HG03571 (cell line): ENCODE data around the gene FBXW12.
"Not testable (repeated sequence)": the region's sequence is repeated elsewhere in the genome, so short reads cannot be mapped to it uniquely, and the experiment has no call there.

Experiments
- ATAC-seq: cut with Tn5 transposase; IDR thresholded peaks from one replicate; pipeline ENCODE4 v1.9.1; 2021; ENCODE audit not compliant: unreplicated experiment

The FBXW12 gene

DNA sequence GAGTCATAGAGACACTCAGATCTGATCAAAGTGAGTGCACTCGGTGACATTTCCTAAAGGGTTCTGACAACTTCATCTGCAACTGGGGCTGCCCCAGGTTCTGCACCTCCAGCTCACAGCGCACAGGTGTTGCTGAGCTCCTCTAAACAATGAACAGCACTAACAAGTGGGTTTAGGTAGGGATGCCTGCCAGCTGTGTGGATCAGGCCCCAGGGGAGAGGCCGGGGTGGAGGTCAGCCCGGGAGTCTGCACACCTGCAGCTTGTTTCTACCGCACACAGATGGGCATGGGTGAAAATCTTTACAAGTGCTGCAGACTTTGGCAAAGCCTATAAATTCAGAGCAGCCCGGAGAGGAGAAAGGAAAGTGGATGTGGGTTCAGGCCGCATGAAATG is 355 bp downstream of the FBXW12 start:
- no peak for ATAC-seq

DNA sequence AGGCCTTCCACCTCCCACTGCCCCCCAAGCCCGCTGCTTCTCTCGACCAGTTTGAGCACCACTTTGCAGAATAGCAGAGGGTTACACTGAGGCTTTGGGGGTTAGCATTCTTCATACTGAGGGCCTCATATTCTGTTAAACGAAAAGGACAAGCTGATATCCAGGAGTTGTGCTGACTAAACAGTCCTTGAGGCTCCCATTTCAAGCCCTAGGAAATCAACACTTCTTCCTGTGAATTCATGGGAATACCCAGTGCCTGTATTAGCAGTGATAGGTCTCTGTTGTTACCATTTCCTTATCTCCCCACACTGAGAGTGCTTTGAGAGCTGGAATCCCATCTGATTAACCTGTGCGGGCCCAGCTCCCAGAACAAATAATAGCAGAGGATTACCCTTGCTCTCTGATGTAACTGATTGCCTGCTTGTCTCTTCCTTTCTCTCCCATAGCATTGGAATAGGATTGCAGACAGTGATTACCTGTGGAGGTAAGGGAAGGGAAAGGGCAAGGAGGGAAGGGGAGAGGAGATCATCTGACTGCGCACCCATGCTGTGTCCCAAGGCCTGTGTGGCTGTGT is 930 bp downstream of the FBXW12 start:
- ATAC-seq = no peak

DNA sequence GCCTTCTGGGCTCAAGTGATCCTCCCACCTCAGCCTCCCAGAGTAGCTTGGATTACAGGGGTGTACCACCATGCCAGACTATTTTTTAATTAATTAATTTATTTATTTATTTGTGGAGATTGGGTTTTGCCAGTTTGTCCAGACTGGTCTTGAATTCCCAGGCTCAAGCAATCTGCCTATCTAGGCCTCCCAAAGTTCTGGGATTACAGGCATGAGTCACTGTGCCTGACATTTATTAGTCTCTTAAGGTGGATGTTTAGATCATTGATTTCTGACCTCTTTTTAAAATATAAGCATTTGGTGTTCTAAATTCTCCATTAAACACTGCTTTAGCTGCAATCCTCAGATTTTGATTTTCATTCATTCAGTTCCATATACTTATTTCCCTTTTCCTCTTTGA is 15.6 kb downstream of the FBXW12 start:
- ATAC-seq = no peak

DNA sequence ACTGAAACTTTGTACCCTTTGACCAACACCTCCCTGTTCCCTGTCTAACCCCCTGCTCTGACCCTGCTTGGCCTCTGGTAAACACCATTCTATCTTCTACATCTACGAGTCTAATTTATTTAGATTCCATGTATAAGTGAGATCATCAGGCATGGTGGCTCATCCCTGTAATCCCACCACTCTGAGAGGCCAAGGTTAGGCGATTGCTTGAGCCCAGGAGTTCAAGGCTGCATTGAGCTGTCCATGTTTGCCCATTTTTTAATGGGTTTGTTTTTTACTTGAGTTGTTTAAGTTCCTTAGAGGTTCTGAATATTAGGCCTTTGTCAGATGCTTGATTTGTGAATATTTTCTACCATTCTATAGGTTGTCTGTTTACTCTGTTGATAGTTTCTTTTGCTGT is 16.9 kb downstream of the FBXW12 start:
- no peak for ATAC-seq

DNA sequence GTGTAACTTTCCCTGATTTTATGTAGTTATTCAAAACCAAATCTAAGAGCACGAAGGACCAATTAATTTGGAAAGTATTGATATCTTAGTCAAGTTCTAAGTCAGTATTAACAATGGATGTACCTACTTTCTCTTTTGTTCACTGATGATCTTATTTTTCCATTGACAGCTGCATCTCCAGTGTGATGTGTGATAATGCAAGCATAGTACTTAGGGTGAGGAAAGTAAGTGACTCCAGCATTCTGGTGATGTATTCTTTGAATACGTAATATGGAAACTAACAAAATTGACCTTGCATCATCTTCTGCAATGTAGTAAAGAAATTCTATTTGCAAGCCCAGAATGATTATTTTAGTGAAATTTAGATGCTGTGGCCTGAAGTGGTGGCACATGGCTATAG is 22.4 kb downstream of the FBXW12 start:
- no peak for ATAC-seq

DNA sequence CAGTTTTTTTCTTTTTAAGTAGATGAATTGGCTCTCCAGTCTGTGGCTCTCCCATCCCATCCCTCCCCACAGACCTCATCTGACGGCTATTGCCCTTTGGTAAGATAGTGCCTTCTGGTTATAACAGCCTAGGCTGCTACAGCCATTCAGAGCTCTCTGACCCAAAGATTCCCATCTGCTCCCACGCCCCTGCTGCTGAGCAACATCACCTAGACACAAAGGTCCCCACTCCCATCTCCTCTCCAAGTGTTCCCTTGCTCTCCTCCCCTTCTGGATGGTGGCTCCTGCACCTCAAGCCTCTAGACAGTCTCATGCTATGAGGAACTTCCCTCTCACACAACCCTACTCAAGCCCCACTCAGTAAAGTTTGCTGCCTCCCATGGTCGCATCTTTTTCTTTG is 23.7 kb downstream of the FBXW12 start:
- ATAC-seq = no peak

DNA sequence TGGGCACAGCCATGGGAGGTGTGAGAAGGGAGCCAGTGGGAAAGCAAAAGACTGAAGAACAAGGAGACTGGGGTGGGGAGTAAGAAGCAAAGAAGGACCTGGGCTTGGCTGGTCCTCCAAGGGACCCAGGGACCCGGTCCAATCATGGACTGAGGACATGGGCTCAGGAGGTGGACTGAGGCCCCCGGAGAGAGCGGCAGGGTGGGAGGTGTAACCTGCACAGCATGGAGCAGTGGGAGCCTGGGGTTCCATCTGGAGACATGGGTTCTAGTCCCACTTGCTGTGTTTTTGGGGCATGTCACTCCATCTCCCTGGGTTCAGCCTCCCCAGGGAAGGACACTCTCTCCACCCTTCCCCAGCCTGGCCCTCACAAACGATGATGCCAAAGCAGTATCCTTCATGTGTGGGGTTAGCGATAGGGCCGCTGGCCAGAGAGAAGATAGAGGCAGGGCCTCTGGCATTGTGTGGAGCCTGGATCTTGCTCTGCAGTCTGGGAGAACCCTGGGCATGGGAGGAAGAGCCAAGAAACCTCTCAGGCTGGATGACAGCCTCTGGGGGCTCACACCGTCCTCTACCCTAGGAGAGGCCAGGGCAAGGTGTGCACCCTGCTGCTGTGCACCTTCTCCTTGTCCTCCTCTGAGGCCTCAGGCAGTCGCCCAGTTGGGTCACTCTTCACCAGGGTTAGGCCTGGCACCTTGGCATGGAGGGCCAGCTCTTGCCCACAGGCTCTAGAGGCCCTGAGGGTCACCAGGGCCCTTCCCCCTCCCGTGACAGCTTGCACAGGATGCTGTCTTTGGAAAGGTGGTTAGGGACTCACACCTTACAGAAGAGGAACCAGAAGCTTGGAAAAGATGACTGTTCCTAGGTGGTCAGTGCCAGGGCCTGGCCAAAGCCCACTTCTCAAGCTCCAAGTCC is 26.0 kb downstream of the FBXW12 start:
- no peak for ATAC-seq

DNA sequence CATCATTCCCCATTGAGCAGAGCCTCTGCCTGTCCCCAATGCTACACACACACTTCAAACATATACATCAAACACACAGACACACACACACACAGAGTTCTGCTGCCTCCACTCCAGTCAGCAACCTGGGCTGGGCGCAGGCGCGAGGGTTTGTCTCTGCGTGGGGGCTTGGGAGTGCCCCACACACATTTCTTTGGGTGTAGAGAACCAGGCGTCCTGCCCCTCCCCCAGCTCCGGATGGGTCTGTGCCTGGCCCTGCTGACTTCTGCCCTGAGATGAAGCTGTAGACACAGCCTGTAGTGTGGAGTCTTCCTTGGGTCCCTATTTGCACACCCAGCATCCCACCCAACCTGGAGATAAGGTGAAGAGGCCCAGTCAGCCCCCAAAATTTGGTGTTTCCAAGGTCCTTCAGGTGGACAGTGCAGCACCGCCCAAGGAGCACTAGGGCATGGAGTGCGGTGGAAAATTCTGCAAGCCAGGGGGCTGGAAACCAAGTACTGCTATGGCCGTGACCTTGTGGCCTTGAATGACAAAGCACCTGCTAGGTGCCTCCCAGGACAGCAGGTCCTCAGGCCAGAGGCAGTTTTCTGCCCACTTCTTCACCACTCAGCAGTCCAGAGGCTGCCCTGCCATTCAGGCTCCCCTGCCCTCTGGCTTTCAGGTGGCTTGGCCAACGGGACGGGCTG is 26.8 kb downstream of the FBXW12 start:
- no peak for ATAC-seq

DNA sequence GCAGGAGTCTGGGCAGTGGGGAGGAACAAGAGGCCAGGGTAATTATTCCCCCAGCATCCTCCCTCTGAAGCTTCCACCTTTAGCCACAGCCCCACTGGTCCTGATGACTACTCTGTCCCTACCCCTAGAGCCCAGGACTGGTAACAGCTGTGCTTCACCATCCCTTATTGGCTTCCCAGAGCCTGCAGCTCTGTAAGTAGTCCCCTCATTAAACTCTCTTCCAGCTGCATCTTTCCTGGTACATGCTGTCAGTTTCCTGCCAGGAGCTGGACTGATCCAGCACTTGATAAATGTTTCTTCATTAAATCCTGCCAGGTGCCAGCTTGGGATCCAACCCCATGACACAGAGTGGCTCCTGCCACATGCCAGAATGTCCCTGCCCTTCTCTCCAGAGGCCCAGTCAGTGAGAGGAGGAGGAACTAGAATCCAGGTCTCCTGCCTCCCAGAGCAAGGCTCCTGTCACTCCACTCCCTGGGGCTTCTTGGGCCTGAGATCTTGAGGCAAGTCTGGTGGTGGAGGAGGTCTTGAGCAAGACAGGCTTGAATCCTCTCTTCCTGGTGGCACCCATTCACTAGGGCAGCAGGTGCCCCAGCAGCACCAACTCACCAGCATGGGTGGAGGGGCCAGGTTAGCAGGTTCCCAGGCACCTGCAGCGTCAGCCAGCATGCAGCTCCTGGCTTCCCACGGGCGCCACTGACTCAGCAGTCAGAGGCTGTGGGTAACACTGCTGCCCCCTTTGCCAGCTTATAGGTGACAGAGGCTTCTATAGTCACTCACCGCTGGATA is 27.6 kb downstream of the FBXW12 start:
- ATAC-seq = no peak

DNA sequence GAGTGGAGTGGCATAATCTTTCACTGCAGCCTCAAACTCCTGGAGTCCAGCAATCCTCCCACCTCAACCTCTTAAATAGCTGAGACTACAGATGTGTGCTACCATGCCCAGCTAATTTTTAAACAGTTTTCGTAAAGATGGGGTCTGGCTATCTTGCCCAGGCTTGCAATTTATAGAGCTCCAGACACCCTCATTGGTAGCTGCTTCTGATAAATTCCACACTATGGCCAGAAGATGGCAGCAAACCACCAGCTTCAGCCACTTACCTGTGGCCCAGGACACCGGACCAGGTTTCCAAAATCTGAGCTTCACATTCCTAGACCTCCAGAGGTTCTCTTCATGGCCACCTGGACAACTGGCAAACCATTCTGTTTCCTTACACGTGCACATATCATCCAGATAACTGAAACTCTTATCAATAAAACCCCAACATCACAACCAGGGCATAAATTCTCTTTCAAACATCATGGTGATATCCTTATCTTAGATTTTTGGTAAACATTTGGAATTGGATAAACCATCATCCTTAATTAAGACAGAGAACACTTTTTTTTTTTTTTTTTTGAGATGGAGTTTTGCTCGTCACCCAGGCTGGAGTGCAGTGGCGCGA is 28.9 kb downstream of the FBXW12 start:
- ATAC-seq = no peak

DNA sequence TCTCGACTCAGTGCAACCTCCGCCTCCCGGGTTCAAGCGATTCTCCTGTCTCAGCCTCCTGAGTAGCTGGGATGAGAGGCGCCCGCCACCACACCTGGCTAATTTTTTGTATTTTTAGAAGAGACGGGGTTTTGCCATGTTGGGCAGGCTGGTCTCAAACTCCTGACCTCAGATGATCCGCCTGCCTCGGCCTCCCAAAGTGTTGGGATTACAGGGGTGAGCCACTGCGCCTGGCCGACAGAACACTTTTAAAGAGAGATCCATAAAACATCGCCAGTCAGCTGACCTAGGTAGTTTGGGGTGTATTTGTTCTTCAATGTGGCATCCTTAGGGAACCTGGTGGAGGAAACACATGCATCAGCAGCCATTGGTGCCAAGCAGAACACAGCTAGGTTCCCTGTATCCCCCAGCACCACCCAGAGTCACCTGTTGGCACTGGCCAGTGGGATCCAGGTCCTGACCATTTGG is 29.4 kb downstream of the FBXW12 start:
- ATAC-seq = not testable (repeated sequence)

DNA sequence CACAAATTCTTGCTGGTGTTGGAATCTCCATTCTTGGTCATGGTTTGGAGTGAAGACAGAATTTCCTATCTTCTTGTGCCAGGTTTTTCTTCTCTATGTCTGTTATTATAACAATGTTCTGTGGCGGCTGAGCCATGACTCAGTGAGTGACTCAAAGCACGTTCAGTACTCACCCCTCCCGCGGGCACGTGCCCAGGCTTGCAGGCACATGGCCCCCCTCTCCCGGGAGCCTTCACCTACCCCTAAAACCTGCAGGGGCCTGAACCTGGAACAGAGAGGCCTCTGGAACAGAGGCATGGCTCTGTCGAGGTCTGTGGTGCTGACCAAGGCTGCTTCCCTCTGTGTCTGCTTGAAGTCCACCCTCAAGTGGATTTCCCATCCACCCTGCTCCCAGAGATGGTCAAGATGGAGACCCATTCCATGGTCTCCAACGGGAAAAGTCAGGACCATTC is 30.3 kb downstream of the FBXW12 start:
- no peak for ATAC-seq

DNA sequence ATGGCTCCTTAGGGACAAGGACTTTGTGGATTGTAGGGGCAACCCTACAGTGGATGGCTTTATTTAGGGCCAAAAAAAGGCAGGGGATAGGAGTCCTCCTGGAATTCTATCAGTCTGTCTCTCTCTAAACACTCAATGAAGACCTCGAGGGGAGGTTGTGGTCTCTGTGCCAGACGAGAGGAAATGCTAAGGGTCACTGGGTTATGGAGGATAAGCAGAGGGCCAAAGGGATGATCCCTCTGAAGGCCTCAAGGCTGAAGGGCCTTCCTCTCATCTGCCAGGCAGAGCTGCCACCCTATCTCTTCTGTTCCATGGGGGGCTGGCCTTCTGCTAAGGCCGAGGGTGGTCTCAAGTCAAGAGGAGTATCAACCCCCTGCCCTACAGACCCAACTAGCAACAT is 30.9 kb downstream of the FBXW12 start:
- no peak for ATAC-seq

DNA sequence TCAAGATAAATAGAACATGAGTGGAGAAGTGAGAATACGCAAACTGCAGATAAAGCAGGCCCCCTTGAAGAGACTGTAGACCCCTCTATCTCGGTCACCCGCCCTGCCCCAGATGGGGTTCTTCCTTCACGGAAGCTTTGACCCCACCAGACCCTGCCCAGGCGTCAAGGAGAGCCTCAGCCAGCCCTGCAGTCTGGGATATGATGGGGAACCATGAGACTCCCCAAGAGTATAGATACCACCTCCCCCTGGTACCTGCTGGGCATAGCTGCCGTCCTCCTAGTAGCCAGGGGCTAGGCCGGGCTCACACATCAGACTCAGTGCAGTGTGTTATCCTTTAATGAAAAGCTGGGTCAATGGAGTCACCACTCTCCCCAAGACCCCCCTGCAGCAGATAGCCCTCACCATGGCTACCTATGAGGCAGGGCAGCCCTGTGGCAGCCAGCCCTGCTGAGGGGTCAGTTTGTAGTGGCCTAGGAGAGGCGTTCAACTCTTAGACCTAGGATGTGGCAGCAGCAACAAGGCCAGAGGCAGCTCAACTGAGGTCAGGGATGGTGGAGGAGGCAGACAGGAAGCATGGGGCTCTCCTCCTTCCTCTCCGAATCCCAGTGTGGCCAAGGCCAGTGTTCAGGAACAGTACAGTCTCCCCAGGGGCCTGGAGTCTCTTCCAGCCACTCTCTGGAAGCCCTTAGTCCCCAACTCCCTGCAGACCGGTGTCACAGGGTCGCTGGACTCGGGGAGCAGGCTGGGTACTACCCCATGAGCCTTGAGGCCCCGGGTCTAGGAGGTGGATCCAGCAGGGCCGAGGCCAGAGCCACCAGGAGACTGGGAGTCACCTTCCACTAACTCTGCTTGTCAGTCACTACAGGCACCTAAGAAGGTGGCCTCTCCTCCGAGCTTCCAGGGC is 31.8 kb downstream of the FBXW12 start:
- no peak for ATAC-seq

DNA sequence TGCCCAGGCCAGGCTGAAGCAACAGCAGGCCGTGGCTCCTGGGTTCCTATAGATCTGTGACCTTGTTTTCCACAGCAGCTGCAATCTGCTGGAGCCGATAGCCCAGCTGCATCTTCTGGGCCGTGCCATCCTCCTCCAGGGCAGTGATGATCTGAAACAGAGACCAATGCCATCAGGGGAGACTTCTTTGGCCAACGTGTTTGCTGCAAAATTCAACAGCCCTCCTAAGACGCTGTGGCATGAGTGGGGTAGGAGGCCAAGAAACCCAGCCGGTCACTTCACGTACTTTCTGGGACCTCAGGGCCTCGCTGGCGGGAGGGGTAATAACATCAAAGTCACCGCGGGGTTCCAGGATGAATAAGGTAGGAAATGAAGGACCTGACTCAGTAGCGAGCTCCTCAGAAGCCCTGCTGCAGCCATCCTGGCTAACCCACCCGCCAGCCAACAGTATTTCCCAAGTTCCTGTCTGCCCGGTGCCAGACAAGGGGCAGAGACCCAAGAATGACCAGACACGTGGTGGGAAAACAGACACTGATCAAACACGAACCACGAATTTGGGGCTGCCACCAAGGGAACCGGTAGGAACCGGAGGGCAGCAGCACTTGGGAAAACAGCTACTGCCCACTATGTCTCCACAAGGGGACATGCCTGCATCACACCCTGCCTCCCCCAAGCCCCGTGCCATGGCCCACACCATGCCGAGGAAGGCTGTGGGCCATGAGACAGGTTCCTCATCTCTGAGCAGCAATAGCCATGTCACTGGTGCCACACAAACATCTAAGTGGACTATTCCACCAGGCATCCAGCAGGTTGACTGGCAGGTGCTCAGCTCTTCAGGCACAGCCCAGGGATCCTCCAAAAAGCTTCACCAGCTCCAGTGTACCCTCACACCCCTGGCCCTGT is 32.7 kb downstream of the FBXW12 start:
- ATAC-seq = no peak

DNA sequence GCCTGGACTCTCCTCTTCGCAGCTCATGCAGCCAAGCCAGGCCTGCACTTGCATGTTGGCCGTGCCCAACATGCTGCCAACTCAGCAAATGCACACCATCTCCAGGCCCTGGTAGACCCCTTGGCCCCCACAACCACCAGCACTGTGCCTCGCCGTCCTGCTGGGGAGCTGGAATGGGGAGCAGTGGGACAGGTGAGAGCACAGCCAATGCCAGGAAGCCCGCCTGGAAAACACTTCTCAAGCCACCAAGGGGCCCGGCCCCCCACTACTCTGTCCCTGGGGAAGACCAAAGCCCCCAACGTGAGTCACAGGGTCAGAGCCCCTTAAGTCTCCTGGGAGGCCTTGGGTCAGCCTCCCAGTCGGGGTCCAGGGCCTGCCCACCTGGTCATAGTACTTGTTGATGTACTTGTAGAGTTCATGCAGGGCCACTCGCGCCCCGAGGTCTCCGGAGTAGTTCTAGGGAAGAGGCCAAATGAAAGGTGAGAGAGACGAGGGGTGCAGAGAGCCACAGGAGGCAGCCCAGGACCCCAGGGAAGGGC is 33.4 kb downstream of the FBXW12 start:
- no peak for ATAC-seq

DNA sequence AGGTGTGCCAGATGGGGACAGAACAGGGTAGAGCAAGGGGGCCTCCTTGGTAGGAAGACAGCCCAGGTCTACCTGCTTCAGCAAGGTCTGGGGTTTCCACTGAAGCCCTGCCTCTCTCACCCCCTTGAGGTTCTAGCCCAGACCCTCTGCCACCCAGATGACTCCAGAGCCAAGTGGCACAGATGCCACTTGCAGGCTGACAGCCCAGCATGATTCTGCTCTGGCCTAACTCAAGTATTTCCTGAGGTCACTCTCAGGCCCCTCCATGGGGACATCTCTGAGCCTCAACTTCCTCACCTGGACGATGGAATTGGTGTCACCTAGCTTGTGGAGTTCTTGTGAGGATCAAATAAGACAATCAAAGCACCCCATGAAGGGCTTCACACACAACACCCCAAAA is 34.0 kb downstream of the FBXW12 start:
- no peak for ATAC-seq
